GM19240 (cell line): ENCODE measurements around the gene BUB1.
"Not testable (repeated sequence)": the region's sequence is repeated elsewhere in the genome, so short reads cannot be mapped to it uniquely, and the experiment has no call there.

ENCODE experiments used
- DNase-seq: peaks from one replicate; pipeline ENCODE4 v3.0.0; 2011; ENCODE audit warnings: low spot score; ENCODE audit not compliant: insufficient read length

Gene BUB1

GRCh38 chr2:110677530-110678456 lies at the start of gene BUB1:
TSS of gene BUB1 (minus strand) at chr2:110678063. CDS start at chr2:110677995, 68 bp downstream.
- peak; percentile 74 for DNase-seq

GRCh38 chr2:110726285-110726684 lies 48.4 kb upstream of the BUB1 start:
- no peak for DNase-seq

GRCh38 chr2:110725859-110726258 lies 48.0 kb upstream of the BUB1 start:
- DNase-seq: no peak

- no peak for DNase-seq
Measured at GRCh38 chr2:110725370-110725769, 47.5 kb upstream of the BUB1 start.

GRCh38 chr2:110724820-110725219 lies 47.0 kb upstream of the BUB1 start:
- no peak for DNase-seq

GRCh38 chr2:110720547-110720946 lies 42.7 kb upstream of the BUB1 start:
- DNase-seq: no peak

GRCh38 chr2:110718990-110719389 lies 41.1 kb upstream of the BUB1 start:
- no peak for DNase-seq

- no peak for DNase-seq
Measured at GRCh38 chr2:110718382-110718781, 40.5 kb upstream of the BUB1 start.

GRCh38 chr2:110717734-110718133 lies 39.9 kb upstream of the BUB1 start:
- no peak for DNase-seq

- no peak for DNase-seq
Measured at GRCh38 chr2:110716959-110717645, 39.2 kb upstream of the BUB1 start.

GRCh38 chr2:110714452-110715224 lies 36.8 kb upstream of the BUB1 start:
- DNase-seq: no peak

GRCh38 chr2:110713513-110714362 lies 35.9 kb upstream of the BUB1 start:
- DNase-seq: no peak

GRCh38 chr2:110712737-110713136 lies 34.9 kb upstream of the BUB1 start:
- DNase-seq: no peak

GRCh38 chr2:110708455-110708854 lies 30.6 kb upstream of the BUB1 start:
- DNase-seq: no peak

- DNase-seq: no peak
Measured at GRCh38 chr2:110707386-110707965, 29.6 kb upstream of the BUB1 start.

- DNase-seq: no peak
Measured at GRCh38 chr2:110702514-110703380, 24.9 kb upstream of the BUB1 start.

GRCh38 chr2:110698253-110698652 lies 20.4 kb upstream of the BUB1 start:
- not testable (repeated sequence) for DNase-seq

GRCh38 chr2:110695146-110695898 lies 17.5 kb upstream of the BUB1 start:
- DNase-seq: not testable (repeated sequence)
